ENCODE data around the gene FLNB. TPM values are rescaled to one million over a fixed set of nuclear protein-coding genes. Genes with fewer than 3 reads are reported as not detected.

FLNB gene
- total and polyA plus RNA-seq, 9 of the 15 experiments (the other 6 are each of a cell fraction or from before 2014, with no cell fraction given), result 9.4 to 48.1 (median 25.6) TPM

GRCh38 chr3:58038675-58039292 is 30.6 kb downstream of the FLNB start:
- H3K9ac ChIP-seq (ENCODE audit: insufficient read depth in 1 of 2, low read depth in 2 of 2, low read length in 2 of 2), result no peak overlapping the region
- FAIRE-seq, result peak; percentile 44
- H3K4me2 ChIP-seq (ENCODE audit: insufficient read depth, low read length), result no peak overlapping the region
- ATAC-seq, result peak; percentile 38
- no peak overlapping the region for H3K27ac ChIP-seq (ENCODE audit: extremely low read depth, low read depth, low read length)
- peaks cover 41% of the 10 kb centered on the region for H3K79me2 ChIP-seq (ENCODE audit: control insufficient read depth, insufficient read depth, low read length)
- peak in 1 of 4 experiments; percentile 32 for DNase-seq (ENCODE audit: extremely low read depth in 1 of 4, low spot score in 3 of 4)
- H3K4me1 ChIP-seq (replicated peaks in 1 of 2; ENCODE audit: control insufficient read depth in 2 of 2, insufficient read depth in 2 of 2, low read length in 2 of 2), result peaks cover 17 to 37% of the 10 kb centered on the region in 2 experiments; a peak in 4 of 5 replicates
- H3K4me3 ChIP-seq, result no peak overlapping the region
- H4K20me1 ChIP-seq (replicated peaks; ENCODE audit: control insufficient read depth, insufficient read depth, low read length), result no peaks in the 10 kb centered on the region
- no peak overlapping the region for H2AFZ ChIP-seq (ENCODE audit: low read depth, low read length)
- BruUV-seq (replicated peaks), result no TSS peak
- H3K27me3 ChIP-seq (ENCODE audit: control insufficient read depth in 2 of 2, insufficient read depth in 2 of 2, low read length in 2 of 2), result no peaks in the 10 kb centered on the region
- POLR2A ChIA-PET, result interaction anchor here (0.6 to 1.0 kb wide), 5 partner anchors 10 to 401 kb away, joined by 3 to 8 read pairs (median 3); no protein-coding TSS in a partner anchor
- in situ Hi-C loops (cut with MboI), result no loop called here
- intact Hi-C loops (cut with micrococcal nuclease), result no loop called here
- no peaks in the 10 kb centered on the region for H3K9me3 ChIP-seq (replicated peaks; ENCODE audit: control insufficient read depth, insufficient read depth, low read depth, low read length)
- H3K36me3 ChIP-seq (ENCODE audit: control insufficient read depth, insufficient read depth, low read length), result no peaks in the 10 kb centered on the region
- no peaks in the 10 kb centered on the region for H3K9me1 ChIP-seq (ENCODE audit: control insufficient read depth, insufficient read depth, low read length)
- 25% methylated on average over 7 of the region's 8 CpGs for WGBS (ENCODE audit: insufficient coverage, low coverage, missing lambda C conversion rate)
- CTCF ChIA-PET (ENCODE audit: low intra/inter-chr PET ratio), result interaction anchor here (0.6 kb wide), 1 partner anchor 267 kb away, joined by 3 read pairs; the partner anchor contains the start of genes HTD2 and RPP14
- TF ChIP-seq USF1 (CRISPR knock-in tag; IDR thresholded peaks at IDR 0.05) (0 out of 2 replicates have a peak, but pooled peaks have one; percentile 19), THRA (IDR thresholded peaks at IDR 0.05) (no peak), ETV6 (IDR thresholded peaks at IDR 0.05; ENCODE audit: borderline replicate concordance in 1 of 2, low read depth in 2 of 2, low read length in 1 of 2) (no peak), ETV6 (CRISPR knock-in tag; IDR thresholded peaks at IDR 0.05; ENCODE audit: borderline replicate concordance) (no peak), ZNF24 (IDR thresholded peaks at IDR 0.05) (no peak), PRPF4 (IDR thresholded peaks at IDR 0.05; ENCODE audit: insufficient read depth, low read depth, low read length, poor library complexity, severe bottlenecking) (no peak), ZNF3 (CRISPR knock-in tag; IDR thresholded peaks at IDR 0.05) (no peak), RBFOX2 (IDR thresholded peaks at IDR 0.05; ENCODE audit: low read depth, low read length) (no peak), SLC30A9 (CRISPR knock-in tag; IDR thresholded peaks at IDR 0.05) (no peak), MTA1 (IDR thresholded peaks at IDR 0.05; ENCODE audit: borderline replicate concordance) (no peak), TCFL5 (CRISPR knock-in tag; conservative IDR thresholded peaks at IDR 0.05) (no peak), CREB5 (CRISPR knock-in tag; IDR thresholded peaks at IDR 0.05) (no peak), SNIP1 (IDR thresholded peaks at IDR 0.05; ENCODE audit: low read depth) (no peak), ZBTB43 (CRISPR knock-in tag; IDR thresholded peaks at IDR 0.05) (no peak), ZNF586 (CRISPR knock-in tag; conservative IDR thresholded peaks at IDR 0.05) (no peak), ZNF384 (IDR thresholded peaks at IDR 0.05; ENCODE audit: low read depth, low read length) (peak; percentile 94), PML (IDR thresholded peaks at IDR 0.05; ENCODE audit: low read length) (no peak), RAD51 (IDR thresholded peaks at IDR 0.05; ENCODE audit: borderline replicate concordance, low read depth) (peak; percentile 49), CXXC5 (CRISPR knock-in tag; IDR thresholded peaks at IDR 0.05) (no peak)

All from K562 (cell line).